Skin epidermis (tissue), 12 donors: ENCODE measurements around the gene S100A14.
"Not testable (repeated sequence)": the region's sequence is repeated elsewhere in the genome, so short reads cannot be mapped to it uniquely, and the experiment has no call there.

Experiments
- H3K27ac ChIP-seq, 21 experiments: fragments of 200-600 bp; sonication (generic) in 11 of 21; one replicate each; pipeline ENCODE4 v1.5.0; 2020; ENCODE audit warnings: mild to moderate bottlenecking in 3 of 21, inconsistent platforms in 2 of 21, moderate library complexity in 2 of 21
- H3K4me3 ChIP-seq, 7 experiments: fragments of 200-600 bp; sonication (generic) in 2 of 7; one replicate each; pipeline ENCODE4 v1.5.0; 2020; ENCODE audit warnings: inconsistent platforms in 2 of 7, mild to moderate bottlenecking in 2 of 7, moderate library complexity in 1 of 7

S100A14 gene

DNA sequence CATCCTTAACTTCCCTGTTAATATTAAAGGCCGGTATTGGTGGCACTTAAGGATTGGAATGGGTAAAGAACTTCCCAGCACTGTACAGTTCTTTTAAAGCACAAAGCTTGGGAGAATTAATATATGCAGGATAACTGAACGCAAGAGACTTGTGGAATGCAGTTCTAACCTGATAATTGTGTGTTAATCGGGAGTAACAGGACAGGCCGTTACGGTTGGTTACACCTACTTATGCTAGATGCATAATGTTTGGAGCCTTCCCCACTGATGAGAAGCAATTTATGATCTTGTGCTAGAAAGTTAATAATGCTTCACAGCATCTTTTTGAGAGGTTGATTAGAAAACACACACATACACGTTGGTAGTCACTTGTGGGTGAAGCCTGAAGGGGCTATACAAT, 24.7 kb upstream of the S100A14 start:
- no peak overlapping the region for H3K27ac ChIP-seq
- no peak overlapping the region for H3K4me3 ChIP-seq

DNA sequence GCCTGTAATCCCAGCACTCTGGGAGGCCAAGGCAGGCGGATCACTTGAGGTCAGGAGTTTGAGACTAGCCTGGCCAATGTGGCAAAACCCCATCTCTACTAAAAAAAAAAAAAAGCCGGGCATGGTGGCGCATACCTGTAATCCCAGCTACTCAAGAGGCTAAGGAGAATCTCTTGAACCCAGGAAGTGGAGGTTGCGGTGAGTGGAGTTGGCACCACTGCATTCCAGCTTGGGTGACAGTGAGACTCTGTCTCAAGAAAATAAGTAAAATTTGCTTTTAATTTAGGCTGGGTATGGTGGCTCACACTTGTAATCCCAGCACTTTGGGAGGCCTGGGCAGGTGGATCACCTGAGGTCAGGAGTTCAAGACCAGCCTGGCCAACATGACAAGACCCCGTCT, 24.1 kb upstream of the S100A14 start:
- not testable (repeated sequence) for H3K4me3 ChIP-seq, H3K27ac ChIP-seq

DNA sequence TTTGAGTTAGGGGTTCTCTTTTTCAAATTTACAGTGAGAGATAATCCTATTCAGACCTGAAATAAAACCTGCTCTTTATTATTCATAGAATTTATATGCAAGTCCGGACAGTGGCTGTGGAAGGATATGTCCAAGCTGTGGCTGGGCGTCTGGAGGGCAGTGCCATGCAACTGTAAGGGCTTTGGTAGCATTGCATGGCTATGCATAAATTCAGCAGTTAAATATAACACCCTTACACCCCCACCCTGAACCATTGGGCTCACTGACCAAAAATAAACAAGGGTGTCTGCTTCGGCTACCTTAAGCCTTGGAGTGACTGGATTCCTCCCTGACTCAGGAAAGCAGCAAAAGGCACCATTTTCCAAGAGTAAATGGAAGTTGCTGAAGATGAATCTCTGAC, 23.2 kb upstream of the S100A14 start:
- Histone ChIP-seq H3K4me3 (no peak overlapping the region), H3K27ac (no peak overlapping the region)

DNA sequence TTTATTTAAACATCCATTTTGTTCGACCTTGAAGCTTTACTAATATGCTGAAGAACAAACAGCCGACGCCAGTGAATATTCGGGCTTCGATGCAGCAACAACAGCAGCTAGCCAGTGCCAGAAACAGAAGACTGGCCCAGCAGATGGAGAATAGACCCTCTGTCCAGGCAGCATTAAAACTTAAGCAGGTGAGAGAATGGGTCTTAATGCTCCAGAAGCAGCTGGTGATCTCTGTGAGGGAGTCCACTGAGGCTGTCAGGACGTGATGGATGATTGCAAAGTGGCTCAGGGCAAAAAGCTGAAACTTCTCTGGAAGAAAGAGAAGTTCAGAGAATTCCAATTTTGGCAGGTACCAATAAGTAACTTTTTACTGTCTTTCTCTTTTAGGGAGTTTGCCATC, 22.1 kb upstream of the S100A14 start:
- no peak overlapping the region for H3K27ac ChIP-seq
- H3K4me3 ChIP-seq, result no peak overlapping the region

DNA sequence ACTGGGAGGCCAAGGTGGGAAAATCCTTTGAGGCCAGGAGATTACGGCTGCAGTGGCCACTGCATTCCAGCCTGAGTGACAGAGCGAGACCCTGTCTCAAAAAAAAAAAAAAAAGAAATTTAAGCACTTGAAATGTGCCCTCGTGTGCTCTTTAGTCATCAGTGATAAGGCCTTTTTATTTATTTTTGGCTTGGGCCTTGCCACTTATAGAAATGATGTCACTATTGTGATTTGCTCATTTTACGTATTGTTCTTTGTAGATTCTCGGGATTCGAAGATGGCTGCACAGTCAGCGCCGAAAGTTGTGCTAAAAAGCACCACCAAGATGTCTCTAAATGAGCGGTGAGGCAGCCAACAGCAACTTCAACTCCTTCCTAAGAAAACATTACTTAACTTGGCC, 20.2 kb upstream of the S100A14 start:
- H3K27ac ChIP-seq, result peak overlapping the region in 1 of 21 experiments; percentile 100
- H3K4me3 ChIP-seq, result no peak overlapping the region

DNA sequence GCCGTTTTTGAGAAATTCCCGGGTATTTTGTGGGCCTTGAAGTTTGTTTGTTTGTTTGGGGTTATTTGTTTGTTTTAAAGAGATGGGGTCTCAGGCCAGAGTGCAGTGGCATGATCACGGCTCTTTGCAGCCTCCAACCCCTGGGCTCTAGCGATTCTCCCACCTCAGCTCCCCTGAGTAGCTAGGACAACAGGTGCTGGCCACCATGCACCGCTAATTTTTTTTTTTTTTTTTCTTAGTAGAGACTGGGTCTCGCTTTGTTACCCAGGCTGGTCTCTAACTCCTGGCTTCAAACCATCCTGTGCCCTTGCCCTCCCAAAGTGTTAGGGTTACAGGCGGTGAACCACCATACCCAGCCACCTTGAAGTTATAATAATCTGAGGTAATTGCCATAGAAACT, 19.7 kb upstream of the S100A14 start:
- peak overlapping the region in 3 of 7 experiments; percentile 57 to 78 (median 62) for H3K4me3 ChIP-seq
- peak overlapping the region in 5 of 21 experiments; percentile 98 to 100 (median 100) for H3K27ac ChIP-seq

DNA sequence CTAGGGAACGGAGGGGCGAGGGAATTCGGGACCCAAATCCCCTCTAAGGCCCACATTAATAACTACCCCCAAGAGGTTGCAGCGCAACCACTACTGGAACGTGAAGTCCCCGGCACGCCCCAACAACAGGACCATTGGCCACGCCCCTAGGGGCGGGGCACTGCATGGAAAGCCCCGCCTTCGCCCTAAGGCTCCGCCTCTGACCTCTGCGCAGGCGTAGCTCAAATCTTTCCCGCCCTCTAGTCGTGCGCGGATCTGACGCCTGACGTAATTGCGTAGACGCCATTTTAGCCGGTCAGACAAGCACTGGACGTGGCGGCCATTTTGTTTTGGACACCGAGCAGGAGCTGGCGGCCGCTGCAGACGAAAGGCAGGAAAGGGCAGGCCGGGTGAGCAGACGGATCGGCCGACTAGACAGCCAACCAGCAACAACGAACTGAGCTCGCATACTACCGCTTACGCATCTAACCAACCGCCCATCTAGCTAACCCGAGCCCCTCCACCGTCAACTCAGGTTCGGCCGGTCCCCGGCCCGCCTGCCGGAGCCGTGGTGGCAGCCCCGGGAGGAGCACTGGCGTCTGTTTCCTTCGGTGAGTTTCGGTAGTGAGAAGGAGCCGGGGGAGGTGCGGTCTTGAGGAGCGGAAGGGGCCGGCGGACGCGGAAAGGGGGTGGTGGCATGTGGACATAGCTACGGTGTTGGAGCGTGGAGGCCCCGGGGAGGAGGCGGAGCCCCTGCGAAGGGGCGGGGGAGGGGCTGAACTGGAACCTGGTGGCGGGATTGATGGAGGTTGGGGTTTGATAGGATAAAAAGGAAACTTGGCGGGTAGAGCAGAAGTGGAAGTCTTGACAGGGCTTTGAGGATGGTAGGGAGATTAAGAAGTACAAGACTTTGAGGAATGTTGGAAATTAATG, 17.9 kb upstream of the S100A14 start, which contains the start of gene CHTOP:
CHTOP (plus strand) TSS at position 313 of the 912 bp plus-strand sequence. CDS start 2,523 bp downstream, outside the sequence.
- Histone ChIP-seq H3K4me3 (peak within 1 kb of the TSS; percentile 56 to 78 (median 62)), H3K27ac (peak within 1 kb of the TSS; percentile 88 to 100 (median 99))

DNA sequence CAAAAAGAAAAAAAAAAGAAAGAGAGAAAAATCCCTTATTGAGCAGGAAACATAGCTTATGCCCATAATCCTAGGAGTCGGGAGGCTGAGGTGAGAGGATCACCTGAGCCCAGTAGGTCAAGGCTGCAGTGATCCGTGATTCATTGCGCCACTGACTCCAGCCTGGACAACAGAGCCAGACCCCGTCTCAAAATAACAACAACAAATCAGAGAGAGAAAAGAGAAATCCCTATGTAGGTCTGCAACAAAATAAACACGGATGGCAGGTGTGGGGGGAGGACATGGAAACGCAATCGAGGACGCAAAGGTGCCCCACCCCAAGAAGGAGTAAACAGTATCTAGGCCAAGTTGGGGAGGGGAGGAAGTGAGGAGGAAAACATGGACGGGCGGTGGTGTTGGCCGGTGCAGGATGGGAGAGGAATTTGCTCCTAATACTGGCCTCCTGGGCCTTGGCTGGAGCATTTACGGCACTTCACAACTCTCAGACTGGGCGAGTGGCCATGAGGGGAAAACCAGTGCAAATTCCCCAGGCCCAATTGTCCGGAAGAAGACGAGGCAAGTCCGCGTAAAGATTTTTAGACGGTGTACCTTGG, 17.1 kb upstream of the S100A14 start:
- peak overlapping the region in 20 of 21 experiments; percentile 94 to 100 (median 99) for H3K27ac ChIP-seq
- peak overlapping the region; percentile 56 to 78 (median 62) for H3K4me3 ChIP-seq

DNA sequence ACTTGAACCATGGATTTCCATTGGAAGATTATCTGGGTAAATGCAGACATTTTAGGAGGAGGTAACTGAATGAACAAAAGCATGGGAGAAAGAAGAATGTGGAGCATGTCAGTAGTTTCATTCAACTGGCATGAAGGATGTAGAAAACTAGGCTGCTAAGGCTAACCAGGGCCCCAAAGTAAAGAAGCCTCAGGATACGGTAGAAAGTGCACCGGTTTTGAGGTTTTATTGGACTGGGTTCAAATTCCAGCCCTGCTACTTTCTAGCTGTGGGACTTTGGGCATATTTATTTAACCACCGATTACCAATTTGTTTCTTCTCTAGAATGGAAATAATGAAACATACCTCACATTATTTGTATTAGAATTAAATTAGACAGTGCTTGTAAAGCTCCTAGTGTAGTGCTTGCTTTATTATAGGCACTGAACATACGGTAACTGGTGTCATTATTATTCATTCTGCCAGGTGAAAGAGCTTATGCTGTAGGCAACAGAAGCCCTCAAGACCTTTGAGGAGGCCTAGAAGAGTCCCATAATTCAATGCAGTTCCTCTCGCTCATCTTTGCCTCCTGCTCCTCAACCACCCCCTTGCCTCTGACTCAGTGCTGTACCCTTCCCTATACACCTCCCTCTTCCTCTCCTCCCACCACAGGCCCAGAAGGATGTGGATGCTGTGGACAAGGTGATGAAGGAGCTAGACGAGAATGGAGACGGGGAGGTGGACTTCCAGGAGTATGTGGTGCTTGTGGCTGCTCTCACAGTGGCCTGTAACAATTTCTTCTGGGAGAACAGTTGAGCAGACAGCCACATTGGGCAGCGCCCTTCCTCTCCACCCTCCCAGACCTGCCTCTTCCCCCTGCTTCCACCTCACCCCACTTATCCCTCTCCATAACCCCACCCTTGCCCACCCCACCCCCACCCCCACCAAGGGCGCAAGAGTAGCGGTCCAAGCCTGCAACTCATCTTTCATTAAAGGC, 15.2 kb upstream of the S100A14 start:
- Histone ChIP-seq H3K4me3 (no peak overlapping the region), H3K27ac (peak overlapping the region in 3 of 21 experiments; percentile 24 to 90 (median 43))

DNA sequence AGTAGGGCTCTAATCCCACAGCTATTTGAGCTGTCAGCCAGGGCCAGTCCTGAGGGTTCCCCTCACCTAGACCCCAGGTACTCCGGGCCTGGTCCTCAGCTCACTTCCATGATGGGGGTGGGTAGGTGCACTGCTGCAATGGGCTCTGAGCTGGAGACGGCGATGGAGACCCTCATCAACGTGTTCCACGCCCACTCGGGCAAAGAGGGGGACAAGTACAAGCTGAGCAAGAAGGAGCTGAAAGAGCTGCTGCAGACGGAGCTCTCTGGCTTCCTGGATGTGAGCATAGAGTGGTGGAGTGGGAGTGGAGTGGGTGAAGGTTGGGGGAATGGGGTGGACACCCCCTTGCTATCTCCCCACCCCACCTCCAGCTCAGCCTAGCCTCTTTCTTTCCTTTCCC, 14.3 kb upstream of the S100A14 start:
- no peak overlapping the region for H3K4me3 ChIP-seq

DNA sequence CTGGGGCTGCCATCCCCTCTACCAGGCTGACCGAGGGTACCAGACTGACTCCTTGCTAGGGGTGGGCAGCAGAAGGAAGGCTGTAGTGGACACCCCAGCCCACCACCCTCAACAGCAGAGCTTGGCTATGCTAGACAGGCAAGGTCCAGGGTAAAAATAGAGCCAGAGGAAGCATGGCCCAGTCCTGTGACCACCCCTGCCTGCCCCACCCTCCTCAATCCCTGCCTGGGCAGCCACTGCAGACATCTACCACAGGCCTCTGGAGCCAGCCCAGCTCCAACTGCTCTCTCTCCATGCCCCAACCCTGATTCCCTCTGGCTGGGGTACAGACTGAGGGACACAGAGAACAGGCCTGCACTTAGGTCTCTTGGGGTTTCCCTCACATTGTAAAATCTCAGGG, 13.8 kb upstream of the S100A14 start:
- H3K4me3 ChIP-seq, result no peak overlapping the region
- H3K27ac ChIP-seq, result peak overlapping the region in 6 of 21 experiments; percentile 23 to 90 (median 46)

More for the DNA sequence above, 14.3 kb upstream of the S100A14 start:
- peak overlapping the region in 6 of 21 experiments; percentile 23 to 90 (median 44) for H3K27ac ChIP-seq

DNA sequence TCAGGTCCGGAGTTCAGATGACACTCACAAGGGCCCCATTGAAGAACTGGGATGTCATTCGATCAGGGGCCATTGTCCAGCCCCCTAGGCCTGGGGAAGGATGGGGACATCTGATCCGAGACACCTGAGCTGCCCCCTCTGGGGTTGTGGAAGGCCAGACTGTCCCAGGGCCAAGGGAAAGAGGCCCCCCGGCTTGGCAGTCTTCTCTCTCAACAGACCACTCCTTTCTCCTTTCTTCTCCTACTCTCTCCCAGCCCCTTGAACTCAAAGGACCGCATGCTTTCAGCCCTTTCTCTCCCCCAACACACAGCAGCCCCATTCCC, 13.2 kb upstream of the S100A14 start:
- H3K4me3 ChIP-seq, result no peak overlapping the region
- H3K27ac ChIP-seq, result peak overlapping the region in 4 of 21 experiments; percentile 28 to 90 (median 77)

DNA sequence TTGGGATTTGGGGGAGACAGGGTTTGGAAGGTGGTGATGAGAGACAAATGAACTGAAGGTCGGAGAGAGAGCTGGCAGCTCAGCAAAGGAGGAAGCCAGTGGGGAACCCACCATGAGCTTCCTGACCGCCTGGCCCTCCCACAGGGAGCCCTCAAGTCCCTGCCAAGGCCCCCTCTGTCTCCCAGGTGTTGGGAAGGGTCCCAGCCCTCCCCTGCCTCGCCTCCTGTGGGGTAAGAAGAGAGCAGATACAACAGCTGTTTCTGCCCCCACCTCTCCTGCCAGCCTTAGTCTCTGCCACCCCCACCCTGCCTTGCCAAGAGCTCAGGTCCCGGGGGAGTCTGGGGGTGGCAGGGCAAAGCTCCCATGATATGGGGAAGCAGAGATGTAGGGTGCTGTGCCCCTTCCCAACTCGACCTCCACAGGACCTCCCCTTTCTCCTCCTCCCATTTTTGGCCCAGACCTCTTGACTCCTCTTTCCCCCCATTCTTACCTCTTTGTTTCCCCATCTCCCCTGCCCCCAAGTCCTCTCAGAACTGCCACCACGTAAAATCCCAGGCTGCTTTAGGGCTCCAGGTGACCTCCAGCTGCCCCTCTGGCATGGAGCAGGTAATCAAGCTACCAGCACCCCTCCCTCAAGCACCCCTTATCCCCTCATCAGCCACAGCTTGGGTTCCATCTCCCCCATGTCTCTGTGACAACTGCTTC, 12.7 kb upstream of the S100A14 start:
- no peak overlapping the region for H3K4me3 ChIP-seq
- peak overlapping the region in 8 of 21 experiments; percentile 14 to 96 (median 88) for H3K27ac ChIP-seq

DNA sequence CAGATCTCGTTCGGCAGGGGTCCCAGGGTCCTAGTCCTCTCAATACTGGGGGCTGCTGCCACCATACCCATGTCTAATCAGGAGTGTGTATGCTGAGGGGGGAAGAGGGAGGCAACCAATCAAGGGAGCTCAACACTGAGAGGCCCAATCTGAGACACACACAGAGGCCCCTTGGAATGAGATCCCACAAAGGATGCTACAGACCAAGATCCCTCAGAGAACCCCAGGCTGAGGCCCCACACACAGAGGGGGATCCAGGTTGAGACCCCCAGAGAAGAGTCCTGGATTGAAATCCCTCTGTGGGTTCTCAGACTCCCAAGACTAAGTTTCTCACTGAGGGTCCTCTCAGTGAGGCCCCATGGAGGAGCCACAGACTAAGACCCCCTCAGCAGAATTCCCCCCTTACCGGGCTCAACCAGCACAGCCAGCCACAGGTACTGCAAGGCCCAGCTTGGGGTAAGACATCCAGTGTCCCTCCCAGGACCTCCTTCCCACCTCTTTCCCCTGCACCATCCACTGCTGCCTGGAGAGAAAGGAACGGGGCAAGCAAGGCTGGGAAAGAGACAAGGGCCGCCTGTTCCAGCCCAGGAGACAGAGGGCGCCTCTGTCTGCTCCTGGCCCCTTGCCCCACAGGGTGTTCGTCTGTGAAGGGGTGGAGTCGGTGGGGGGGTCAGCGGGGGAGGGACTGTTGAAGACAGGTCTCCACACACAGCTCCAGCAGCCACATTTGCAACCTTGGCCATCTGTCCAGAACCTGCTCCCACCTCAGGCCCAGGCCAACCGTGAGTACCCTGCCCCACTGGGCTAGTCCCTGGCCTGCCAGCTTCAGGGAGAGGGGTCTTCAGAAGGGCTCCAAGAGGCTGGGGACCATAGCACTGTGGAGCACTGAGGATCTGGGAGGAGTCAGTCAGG, 11.8 kb upstream of the S100A14 start, which contains the start of gene S100A1:
S100A1 (plus strand) TSS at position 720 of the 912 bp plus-strand sequence. CDS start 2,088 bp downstream, outside the sequence.
- Histone ChIP-seq H3K4me3 (peak within 1 kb of the TSS; percentile 30 to 46 (median 36)), H3K27ac (peak within 1 kb of the TSS; percentile 3 to 96 (median 85))

DNA sequence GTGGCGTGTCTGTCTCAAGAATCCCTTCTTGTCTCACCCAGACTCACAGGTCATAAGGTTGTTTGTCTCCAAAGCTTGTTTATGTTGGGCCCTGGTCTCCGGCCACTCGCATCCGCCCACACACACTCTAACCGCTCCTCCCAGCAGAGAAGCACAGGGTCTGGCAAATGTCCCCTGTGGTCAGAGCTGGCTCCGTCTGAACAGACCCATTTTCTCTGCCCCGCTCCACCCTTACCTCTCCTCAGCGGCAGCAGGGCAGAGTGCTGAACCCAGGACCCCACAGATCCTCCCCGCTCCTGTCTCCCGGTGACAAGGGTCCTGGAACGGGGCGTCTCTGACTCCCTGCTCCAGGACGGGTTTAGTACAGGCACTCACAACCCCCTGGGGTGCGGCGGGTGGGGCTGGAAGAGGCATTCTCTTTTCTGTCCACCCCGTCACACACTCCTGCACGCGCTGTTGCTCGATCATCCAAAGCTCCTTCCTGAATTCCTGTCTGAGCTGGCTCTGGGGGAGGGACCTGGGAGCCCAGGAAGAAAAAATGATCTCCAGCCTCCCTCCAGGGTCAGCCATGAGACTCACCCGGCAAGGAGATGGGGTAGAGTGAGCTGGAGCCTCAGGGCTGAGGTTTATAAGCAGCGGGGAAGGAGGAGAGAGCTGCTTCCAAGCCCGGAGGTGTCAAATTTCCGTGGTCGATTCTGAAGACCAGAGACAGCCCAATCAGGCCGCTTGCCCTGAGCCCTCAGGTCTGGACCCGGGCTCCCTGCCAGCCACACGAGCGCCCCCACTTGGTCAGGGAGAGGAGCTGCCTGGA, 11.0 kb upstream of the S100A14 start, which contains the start of gene S100A13:
S100A13 (minus strand) TSS at position 602 of the 811 bp plus-strand sequence. CDS start 1,033 bp downstream, outside the sequence.
- Histone ChIP-seq H3K27ac (peak within 1 kb of the TSS; percentile 3 to 96 (median 85)), H3K4me3 (peak within 1 kb of the TSS; percentile 30 to 46 (median 36))

DNA sequence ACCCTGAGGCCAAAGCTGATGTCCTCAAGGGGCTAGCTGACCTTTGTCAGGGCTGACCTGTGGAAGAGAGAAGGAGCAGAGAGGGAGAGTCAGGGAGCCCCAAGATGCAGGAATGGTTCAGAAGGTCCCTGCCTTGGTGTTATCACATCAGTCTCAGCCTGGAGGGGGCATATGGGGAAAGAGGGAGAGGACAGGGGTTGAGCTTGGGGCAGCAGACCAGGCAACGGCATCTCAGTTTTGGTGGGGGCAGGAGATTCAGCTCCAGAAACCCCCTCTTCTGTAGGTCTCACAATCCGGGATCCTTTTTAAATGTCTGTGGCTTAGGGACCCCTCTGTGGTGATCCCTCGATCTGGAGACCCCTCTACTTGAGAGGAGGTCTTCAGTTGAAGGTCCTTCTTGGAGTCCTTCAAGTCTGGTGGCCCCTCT, 10.4 kb upstream of the S100A14 start:
- Histone ChIP-seq H3K4me3 (peak overlapping the region; percentile 30 to 46 (median 36)), H3K27ac (peak overlapping the region in 20 of 21 experiments; percentile 51 to 96 (median 86))
